DND-41 (cell line): Measurements from ENCODE around the gene GAS1.

Experiments used
- EZH2 ChIP-seq: IDR thresholded peaks from 3 replicates; pipeline ENCODE4 v1.6.1; 2012; ENCODE audit warnings: borderline replicate concordance, low read depth, mild to moderate bottlenecking, moderate library complexity, low read length, inconsistent platforms; ENCODE audit not compliant: severe bottlenecking
- TF ChIP-seq, protein P1 (sequence below): IDR thresholded peaks from 2 replicates; pipeline ENCODE4 v1.5.1; 2012; ENCODE audit warnings: borderline replicate concordance, low read length, moderate library complexity, mild to moderate bottlenecking; ENCODE audit not compliant: poor library complexity, severe bottlenecking; ENCODE audit errors: extremely low read depth

DNA sequence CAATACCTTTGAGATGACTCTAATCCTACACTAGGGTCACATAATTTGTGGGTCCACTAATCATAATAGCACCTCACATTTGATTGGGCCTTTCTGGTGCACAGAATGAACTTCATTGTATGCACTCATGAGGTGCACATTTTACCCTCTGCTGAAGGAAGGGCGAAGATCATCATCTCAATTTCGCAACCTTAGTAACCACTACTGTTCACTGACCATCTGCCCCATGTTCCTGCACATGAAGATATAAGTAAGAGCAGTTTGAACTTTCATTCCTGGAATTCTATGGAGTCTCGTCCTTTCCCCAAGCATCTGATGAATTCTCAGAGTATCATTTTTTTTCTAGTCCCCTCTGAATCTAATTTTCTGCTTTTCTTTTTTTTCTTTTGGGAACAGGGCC is 21.2 kb downstream of the GAS1 start:
- TF ChIP-seq, protein P1, sequence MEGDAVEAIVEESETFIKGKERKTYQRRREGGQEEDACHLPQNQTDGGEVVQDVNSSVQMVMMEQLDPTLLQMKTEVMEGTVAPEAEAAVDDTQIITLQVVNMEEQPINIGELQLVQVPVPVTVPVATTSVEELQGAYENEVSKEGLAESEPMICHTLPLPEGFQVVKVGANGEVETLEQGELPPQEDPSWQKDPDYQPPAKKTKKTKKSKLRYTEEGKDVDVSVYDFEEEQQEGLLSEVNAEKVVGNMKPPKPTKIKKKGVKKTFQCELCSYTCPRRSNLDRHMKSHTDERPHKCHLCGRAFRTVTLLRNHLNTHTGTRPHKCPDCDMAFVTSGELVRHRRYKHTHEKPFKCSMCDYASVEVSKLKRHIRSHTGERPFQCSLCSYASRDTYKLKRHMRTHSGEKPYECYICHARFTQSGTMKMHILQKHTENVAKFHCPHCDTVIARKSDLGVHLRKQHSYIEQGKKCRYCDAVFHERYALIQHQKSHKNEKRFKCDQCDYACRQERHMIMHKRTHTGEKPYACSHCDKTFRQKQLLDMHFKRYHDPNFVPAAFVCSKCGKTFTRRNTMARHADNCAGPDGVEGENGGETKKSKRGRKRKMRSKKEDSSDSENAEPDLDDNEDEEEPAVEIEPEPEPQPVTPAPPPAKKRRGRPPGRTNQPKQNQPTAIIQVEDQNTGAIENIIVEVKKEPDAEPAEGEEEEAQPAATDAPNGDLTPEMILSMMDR = no peak
- no peak for TF ChIP-seq EZH2
